GM18909 (cell line): ENCODE results near the gene LRRC74A.

Experiments
- ATAC-seq: cut with Tn5 transposase; IDR thresholded peaks from one replicate; pipeline ENCODE4 v1.9.1; 2021; ENCODE audit warnings: mild to moderate bottlenecking; ENCODE audit not compliant: unreplicated experiment, poor library complexity

LRRC74A gene

DNA sequence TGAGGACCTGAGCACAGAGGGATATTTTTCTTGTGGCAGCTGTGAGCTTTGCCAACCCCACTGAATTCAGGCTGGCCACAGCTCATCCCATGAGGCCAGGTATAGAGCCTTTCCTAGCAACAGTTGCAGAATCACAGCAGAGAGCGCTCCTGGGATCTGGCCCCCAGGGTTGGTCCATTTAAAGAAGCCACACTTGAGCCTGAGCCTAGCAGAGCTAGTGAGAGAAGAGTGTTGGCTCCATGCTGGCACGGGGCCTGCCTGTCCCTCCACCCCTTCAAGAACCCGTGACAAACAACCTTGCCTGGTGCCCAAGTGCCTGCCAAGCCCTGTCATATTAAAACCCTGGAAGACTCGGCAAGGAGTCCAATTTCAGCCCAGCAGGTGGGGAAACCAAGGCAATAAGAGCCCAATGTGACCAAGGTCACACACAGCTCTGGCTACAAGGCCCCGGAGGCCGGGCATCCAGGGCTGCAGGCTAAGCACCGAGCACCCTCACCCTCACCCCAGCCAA lies 91.6 kb downstream of the LRRC74A start:
- ATAC-seq, result no peak

- ATAC-seq, result no peak
Measured at GRCh38 chr14:76918256-76918781, 92.1 kb downstream of the LRRC74A start.

GRCh38 chr14:76918782-76919394 lies 92.7 kb downstream of the LRRC74A start:
- ATAC-seq, result no peak
